Breast epithelium (tissue), 3 donors: Measurements from ENCODE around the gene SRPK1.

Experiments
- CTCF ChIP-seq, 3 donors: fragments of 450-650 bp; IDR thresholded peaks; one replicate each; pipeline ENCODE4 v1.5.1; 2016 to 2017; ENCODE audit warnings: antibody characterized with exemption in 3 of 3, mild to moderate bottlenecking in 3 of 3, moderate library complexity in 3 of 3
- POLR2A ChIP-seq: fragments of 450-650 bp; IDR thresholded peaks from one replicate; pipeline ENCODE4 v1.6.1; 2016; ENCODE audit warnings: antibody characterized with exemption, mild to moderate bottlenecking, moderate library complexity
- POLR2AphosphoS5 ChIP-seq, 3 donors: sonication (generic); formaldehyde crosslinking; IDR thresholded peaks; one replicate each; pipeline ENCODE4 v1.6.1; 2017; ENCODE audit warnings: antibody characterized with exemption in 3 of 3

GRCh38 chr6:35897486-35897885 lies 23.4 kb downstream of the SRPK1 start:
- no peak for TF ChIP-seq CTCF (IDR thresholded peaks at IDR 0.05)
- no peak for TF ChIP-seq POLR2A
- no peak for TF ChIP-seq POLR2AphosphoS5 (IDR thresholded peaks at IDR 0.05)
